ENCODE results near the gene ITGB3. TPM values are rescaled to one million over a fixed set of nuclear protein-coding genes. Genes with fewer than 3 reads are reported as not detected.
A peak's percentile ranks its signal among the peaks of the same experiment; 100 is the strongest.

The ITGB3 gene
- total RNA-seq, 1 experiment from 2014 or later, result not detected

GRCh38 chr17:47297661-47298400 lies 44.2 kb downstream of the ITGB3 start:
- no peak for DNase-seq (ENCODE audit: low spot score)

GRCh38 chr17:47298712-47299111 lies 45.1 kb downstream of the ITGB3 start:
- DNase-seq (ENCODE audit: low spot score), result no peak

GRCh38 chr17:47299239-47299910 lies 45.7 kb downstream of the ITGB3 start:
- no peak for DNase-seq (ENCODE audit: low spot score)

- no peak for DNase-seq (ENCODE audit: low spot score)
Observed at GRCh38 chr17:47300718-47301117, 47.1 kb downstream of the ITGB3 start.

- DNase-seq (ENCODE audit: low spot score), result no peak
Observed at GRCh38 chr17:47301161-47301560, 47.5 kb downstream of the ITGB3 start.

DNA sequence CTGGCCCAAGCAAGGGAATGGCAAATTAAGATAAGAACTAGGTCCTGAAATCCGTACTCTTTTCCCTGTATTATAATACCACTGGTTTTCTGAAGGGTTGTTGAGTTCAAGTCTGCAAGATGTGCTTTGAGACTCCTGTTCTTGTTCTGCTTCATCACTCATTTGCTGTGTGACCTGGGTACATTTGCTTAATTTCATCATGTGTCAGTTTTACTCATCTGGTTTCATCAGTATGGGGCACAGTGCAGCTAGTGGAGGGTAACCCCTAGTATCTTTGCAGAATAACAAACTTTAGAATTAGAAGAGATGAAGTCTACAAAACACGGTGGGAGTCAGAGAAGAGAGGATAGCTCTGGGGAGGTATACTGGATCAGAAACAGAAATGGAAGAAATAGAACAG lies 48.2 kb downstream of the ITGB3 start:
- no peak for DNase-seq (ENCODE audit: low spot score)

DNA sequence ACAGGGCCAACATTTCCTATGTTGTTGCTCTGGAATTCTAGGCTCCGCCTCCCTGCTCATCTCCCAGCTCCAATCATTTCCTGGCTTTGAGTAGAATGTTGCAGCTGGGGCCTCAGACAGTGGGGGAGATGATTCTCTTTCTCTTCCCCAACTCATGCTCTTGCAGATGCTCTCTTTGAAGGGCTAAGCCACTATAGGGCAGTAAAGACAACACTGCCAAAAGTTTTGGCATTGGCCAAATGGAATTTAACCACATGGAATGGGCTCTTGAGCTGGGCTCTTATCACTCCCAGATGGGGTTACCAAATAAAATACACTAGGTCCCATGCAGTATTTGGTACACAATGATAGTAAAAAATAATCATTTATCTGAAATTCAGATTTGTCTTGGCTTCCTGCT lies 50.6 kb downstream of the ITGB3 start:
- no peak for DNase-seq (ENCODE audit: low spot score)

- no peak for DNase-seq (ENCODE audit: low spot score)
Observed at GRCh38 chr17:47305302-47305923, 51.8 kb downstream of the ITGB3 start.

- no peak for DNase-seq (ENCODE audit: low spot score)
Observed at GRCh38 chr17:47310186-47310733, 56.6 kb downstream of the ITGB3 start.

- DNase-seq (ENCODE audit: low spot score), result no peak
Observed at GRCh38 chr17:47311420-47311819, 57.8 kb downstream of the ITGB3 start.

DNA sequence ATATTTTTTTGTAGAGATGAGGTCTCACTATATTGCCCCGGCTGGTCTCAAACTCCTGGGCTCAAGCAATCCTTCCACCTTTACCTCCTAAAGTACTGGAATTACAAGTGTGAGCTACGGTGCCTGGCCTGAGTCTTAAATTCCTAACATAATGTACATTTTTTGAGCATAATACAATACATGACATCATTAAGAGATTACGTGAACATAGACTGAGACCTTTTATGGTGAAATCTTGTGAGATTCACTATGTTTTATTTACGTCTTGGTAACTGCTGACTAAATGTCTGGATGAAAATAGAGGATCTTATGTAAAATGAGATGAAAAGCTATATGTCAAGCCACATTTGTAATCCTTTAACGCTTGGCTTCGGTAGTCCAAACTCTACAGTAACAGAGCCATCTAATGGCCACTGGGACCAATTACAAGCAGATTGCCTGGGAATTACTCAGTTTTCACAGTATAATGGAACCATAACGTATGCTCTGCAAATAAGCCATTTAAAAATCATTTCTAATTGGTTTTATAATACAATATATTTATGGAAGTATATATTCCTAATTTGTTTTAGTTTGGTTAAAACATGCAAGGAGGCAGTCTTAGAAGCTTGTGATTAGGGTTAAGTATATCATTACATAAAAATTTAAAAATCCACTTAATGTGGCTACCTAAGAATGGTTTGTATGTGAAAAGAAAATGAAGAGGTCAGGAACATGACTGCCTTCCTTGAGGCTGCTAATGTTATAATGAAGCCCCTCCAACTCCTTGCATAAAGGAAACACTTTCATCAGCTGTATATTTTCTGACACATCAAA lies 62.0 kb downstream of the ITGB3 start:
- peak; percentile 68 for DNase-seq (ENCODE audit: low spot score)

DNA sequence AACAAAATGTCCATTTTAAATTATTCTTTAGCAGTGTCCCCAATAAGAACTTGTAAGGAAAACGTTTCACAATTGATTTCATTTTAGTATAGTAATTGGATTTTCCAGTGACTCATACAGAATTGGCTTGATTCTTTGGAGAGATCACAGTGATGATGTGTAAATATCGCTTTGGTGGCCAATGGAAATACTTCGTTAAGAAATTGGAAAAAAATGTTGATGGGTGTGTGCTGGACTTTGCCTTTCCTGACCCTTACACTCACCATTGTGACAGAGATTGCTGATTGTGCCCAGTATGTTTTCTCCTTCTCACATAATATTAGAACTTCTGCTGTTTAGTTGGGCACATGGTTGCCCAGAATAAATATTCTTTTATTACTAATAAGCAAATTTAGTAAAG lies 62.7 kb downstream of the ITGB3 start:
- DNase-seq (ENCODE audit: low spot score), result no peak

GRCh38 chr17:47317119-47317518 lies 63.5 kb downstream of the ITGB3 start:
- DNase-seq (ENCODE audit: low spot score), result no peak

DNA sequence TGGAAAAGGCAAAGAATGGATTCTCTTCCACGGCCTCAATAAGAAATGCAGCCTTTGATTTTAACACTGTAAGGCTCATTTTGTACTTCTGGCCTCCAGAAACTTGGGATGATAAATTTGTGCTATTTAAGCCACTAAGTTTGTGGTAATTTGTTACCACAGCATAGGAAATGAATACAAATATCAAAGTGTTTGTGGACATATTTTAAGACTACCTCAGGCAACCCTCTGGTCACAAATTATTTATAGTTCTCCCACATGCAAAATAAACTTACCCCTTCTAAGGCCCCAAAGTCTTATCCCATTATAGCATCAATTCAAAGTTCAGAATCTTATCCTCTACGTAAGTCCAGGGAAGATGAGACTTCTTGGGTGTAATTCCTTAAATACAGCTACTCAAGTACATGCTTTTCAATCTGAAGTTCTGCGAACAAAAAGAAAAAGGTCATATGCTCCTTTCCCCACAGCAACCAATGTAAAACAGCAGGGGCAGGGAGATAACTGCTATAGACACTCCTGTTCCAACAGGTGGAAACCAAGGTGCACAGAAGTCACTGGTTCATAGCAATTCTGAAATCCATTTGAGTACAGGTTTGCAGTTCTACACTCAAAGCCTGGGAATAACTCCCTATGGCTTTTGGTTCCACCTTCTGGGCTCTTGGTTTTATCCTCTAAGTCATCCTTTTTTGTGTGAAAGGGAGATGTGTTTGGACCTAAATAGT lies 64.7 kb downstream of the ITGB3 start:
- DNase-seq (ENCODE audit: low spot score), result no peak

- no peak for DNase-seq (ENCODE audit: low spot score)
Observed at GRCh38 chr17:47320879-47321502, 67.4 kb downstream of the ITGB3 start.

DNA sequence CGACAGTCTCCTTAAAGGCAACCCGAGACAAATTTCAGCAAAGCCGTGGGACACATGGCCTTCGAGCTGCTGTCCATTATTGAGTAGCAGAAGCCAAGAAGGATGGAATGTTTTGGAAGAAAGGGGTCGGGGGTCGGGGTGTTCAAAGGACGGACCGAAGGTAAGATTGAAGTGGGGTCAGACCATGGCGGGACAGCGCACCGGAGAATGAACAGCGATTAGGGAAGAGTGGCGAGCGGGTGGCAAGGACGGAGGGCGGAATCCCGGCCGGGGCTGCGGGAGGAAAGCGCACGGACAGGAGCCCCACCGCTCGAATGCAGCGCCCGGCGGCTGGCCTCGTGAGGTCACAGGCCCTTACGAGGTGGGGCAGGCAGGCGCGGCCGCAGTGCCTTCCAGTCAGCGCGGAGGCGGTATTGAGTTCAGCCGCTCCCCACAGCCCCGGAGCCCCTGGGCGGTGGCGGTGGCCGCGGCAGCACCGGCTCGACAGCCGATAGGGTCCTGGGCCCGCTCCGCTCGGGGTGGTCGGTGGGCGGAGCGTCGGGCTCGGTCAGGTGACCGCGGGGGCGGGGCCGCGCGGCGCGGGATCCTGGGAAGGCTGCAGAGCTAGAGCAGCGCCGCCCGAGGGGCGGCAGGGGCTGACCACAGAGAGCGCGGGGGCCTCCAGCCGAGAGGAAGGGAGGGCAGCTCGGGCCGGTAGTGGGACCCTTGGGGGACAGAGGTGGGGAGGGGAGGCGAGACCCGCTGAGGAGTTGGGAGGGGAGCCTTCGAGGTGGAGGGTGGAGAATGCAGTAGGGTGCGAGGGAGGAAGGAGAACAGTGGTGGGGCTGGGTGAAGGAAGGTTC lies 70.0 kb downstream of the ITGB3 start, which contains the start of gene EFCAB13:
Gene EFCAB13 (plus strand): TSS at position 574 of the 842 bp plus-strand sequence. CDS start 4,399 bp downstream, outside the sequence.
- DNase-seq (ENCODE audit: low spot score), result peak; percentile 51

GRCh38 chr17:47324224-47325020 lies 70.8 kb downstream of the ITGB3 start:
- DNase-seq (ENCODE audit: low spot score), result no peak

GRCh38 chr17:47325176-47325575 lies 71.5 kb downstream of the ITGB3 start:
- no peak for DNase-seq (ENCODE audit: low spot score)

- no peak for DNase-seq (ENCODE audit: low spot score)
Observed at GRCh38 chr17:47330548-47330947, 76.9 kb downstream of the ITGB3 start.

Data from HT-29 (cell line).